ENCODE measurements around the gene PGK1. TPM values are rescaled to one million over a fixed set of nuclear protein-coding genes. Genes with fewer than 3 reads are reported as not detected.
"Not testable (repeated sequence)": the region's sequence is repeated elsewhere in the genome, so short reads cannot be mapped to it uniquely, and the experiment has no call there.

PGK1 gene
- total and polyA plus RNA-seq, 4 donors = 94.6 to 254 (median 196) TPM

DNA sequence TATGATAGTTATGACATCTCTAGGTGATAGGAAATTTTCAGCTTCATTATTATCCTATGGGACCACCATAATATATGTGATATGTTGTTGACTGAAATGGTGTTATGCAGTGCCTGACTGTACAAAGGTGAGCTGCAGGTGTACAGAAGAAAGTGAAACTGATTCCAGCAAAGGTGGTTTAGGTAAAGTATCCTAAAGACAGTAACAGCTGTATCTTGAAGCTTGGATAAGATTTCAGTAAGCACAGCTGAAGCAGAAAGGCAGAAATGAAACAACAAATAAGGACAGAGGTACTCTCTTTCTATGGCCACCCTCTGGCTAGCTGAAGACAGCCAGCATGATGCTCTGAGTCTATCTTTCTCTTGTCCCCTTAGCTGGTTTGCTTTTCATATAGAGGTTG, 30.0 kb upstream of the PGK1 start:
- Histone ChIP-seq H3K9me3 (ENCODE audit: control insufficient read depth, low read length) (no peaks in the 10 kb centered on the region), H3K27ac (ENCODE audit: low read depth in 1 of 2, low read length in 2 of 2) (no peak overlapping the region), H3K4me3 (ENCODE audit: low read length in 2 of 2) (no peak overlapping the region), H3K36me3 (ENCODE audit: control insufficient read depth in 1 of 2, insufficient read depth in 2 of 2, low read length in 1 of 2) (no peaks in the 10 kb centered on the region), H3K27me3 (ENCODE audit: control insufficient read depth in 1 of 2, insufficient read depth in 2 of 2, low read length in 1 of 2) (no peaks in the 10 kb centered on the region), H3K4me1 (ENCODE audit: control insufficient read depth in 1 of 2, insufficient read depth in 2 of 2, low read length in 2 of 2) (no peaks in the 10 kb centered on the region)
- DNase-seq = no peak
- ATAC-seq (ENCODE audit: low FRiP score) = no peak
- intact Hi-C loops (cut with DNase I) = no loop called here

DNA sequence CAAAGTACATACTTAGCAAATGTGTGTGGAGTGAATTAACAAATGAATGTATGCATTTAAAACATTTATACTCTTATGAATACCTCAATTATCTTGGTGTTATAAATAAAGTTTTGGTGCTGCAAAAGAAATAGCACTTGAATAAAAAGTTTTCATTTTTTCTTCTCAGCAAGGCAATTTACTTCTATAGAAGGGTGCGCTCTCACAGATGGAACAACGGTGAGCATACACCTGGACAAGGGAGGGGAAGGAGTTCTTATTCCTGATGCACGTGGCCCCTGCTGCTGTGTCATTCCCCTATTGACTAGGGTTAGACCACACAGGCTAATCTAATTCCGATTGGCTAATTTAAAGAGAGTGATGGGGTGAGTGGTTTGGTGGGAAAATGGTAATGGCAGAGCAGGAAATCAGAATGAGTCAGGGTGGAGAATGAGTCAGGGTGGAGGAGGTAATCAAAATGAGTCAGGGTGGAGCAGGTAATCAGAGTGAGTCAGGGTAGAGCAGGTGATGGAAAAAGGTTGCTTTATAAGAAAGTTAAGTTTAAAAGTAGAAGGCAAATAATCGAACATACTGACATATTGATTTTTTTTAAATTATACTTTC, 28.2 kb upstream of the PGK1 start:
- H3K27ac ChIP-seq (ENCODE audit: low read depth in 1 of 2, low read length in 2 of 2) = no peak overlapping the region
- H3K27me3 ChIP-seq (ENCODE audit: control insufficient read depth in 1 of 2, insufficient read depth in 2 of 2, low read length in 1 of 2) = no peaks in the 10 kb centered on the region
- no peak overlapping the region for H3K4me3 ChIP-seq (ENCODE audit: low read length in 2 of 2)
- no peak for DNase-seq
- 83 to 93% methylated on average over 5 of the region's 5 CpGs for WGBS, 2 donors
- no peaks in the 10 kb centered on the region for H3K4me1 ChIP-seq (ENCODE audit: control insufficient read depth in 1 of 2, insufficient read depth in 2 of 2, low read length in 2 of 2)
- intact Hi-C loops (cut with DNase I) = no loop called here
- no peaks in the 10 kb centered on the region for H3K9me3 ChIP-seq (ENCODE audit: control insufficient read depth, low read length)
- ATAC-seq (ENCODE audit: low FRiP score) = no peak
- no peaks in the 10 kb centered on the region for H3K36me3 ChIP-seq (ENCODE audit: control insufficient read depth in 1 of 2, insufficient read depth in 2 of 2, low read length in 1 of 2)

DNA sequence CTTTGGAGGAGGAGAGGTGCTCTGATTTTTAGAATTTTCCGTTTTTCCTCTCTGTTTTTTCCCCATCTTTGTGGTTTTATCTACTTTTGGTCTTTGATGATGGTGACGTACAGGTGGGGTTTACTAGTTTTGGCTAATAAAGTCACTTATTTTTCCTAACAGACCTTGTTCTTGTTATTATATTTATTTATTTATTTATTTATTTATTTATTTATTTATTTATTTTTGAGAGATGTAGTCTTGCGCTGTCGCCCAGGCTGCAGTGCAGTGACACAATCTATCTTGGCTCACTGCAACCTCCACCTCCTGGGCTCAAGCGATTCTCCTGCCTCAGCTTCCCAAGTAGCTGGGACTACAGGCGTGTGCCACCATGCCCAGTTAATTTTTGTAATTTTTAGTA, 22.6 kb upstream of the PGK1 start:
- H3K9me3 ChIP-seq (ENCODE audit: control insufficient read depth, low read length); H3K27me3 ChIP-seq (ENCODE audit: control insufficient read depth in 1 of 2, insufficient read depth in 2 of 2, low read length in 1 of 2); H3K27ac ChIP-seq (ENCODE audit: low read depth in 1 of 2, low read length in 2 of 2); DNase-seq; ATAC-seq (ENCODE audit: low FRiP score); intact Hi-C loops (cut with DNase I); H3K4me3 ChIP-seq (ENCODE audit: low read length in 2 of 2); H3K4me1 ChIP-seq (ENCODE audit: control insufficient read depth in 1 of 2, insufficient read depth in 2 of 2, low read length in 2 of 2); H3K36me3 ChIP-seq (ENCODE audit: control insufficient read depth in 1 of 2, insufficient read depth in 2 of 2, low read length in 1 of 2): not testable (repeated sequence)
- 86 to 94% methylated on average over 6 of the region's 6 CpGs for WGBS, 2 donors

DNA sequence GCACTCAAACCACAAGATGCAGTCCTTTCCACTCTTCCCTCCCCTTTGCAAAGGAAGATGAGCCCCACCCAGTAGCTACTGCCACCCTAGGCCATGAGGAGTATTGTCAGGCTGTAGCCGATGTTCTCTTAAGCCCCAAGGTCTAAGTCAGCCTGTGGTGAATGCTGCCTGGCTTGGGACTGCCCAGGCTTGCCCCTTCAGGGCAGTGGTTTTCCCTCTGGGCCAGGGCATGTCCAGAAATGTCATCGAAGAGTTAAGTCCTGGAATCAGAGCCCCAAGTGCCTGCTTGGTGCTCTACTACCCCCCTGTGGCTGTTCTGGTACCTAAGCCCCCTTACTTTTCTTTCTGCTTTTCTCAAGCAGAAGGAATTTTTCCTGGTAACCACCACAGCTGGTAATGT, 11.8 kb upstream of the PGK1 start:
- Histone ChIP-seq H3K36me3 (ENCODE audit: control insufficient read depth in 1 of 2, insufficient read depth in 2 of 2, low read length in 1 of 2) (no peaks in the 10 kb centered on the region), H3K27ac (ENCODE audit: low read depth in 1 of 2, low read length in 2 of 2) (no peak overlapping the region), H3K4me1 (ENCODE audit: control insufficient read depth in 1 of 2, insufficient read depth in 2 of 2, low read length in 2 of 2) (no peaks in the 10 kb centered on the region), H3K27me3 (ENCODE audit: control insufficient read depth in 1 of 2, insufficient read depth in 2 of 2, low read length in 1 of 2) (no peaks in the 10 kb centered on the region), H3K9me3 (ENCODE audit: control insufficient read depth, low read length) (no peaks in the 10 kb centered on the region), H3K4me3 (ENCODE audit: low read length in 2 of 2) (no peak overlapping the region)
- intact Hi-C loops (cut with DNase I) = no loop called here
- ATAC-seq (ENCODE audit: low FRiP score) (no peak), DNase-seq (no peak)
- WGBS, 2 donors = 32 to 41% methylated on average over 2 of the region's 2 CpGs

DNA sequence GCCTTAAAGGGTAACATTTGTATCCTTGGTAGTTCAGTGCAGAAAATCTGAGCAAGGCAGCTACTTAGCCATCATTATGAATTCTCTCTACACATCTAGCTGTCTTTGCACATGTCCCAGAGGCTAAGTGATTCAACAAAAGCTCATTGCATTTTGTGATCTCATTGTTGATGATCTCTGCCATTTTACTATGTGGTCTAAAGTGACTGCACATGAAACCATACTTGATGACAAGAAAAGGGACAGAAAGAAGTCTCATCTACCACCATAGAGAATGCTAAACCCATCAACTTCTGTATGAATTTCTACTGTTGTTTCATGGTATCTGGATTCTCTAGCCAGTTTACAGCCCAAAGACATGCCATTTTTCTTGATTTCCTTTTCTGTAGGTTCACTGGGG, 5.9 kb upstream of the PGK1 start:
- no peak overlapping the region for H3K27ac ChIP-seq (ENCODE audit: low read depth in 1 of 2, low read length in 2 of 2)
- H3K36me3 ChIP-seq (ENCODE audit: control insufficient read depth in 1 of 2, insufficient read depth in 2 of 2, low read length in 1 of 2) = no peaks in the 10 kb centered on the region
- DNase-seq (no peak), ATAC-seq (ENCODE audit: low FRiP score) (no peak)
- H3K4me3 ChIP-seq (ENCODE audit: low read length in 2 of 2) = no peak overlapping the region
- no peaks in the 10 kb centered on the region for H3K27me3 ChIP-seq (ENCODE audit: control insufficient read depth in 1 of 2, insufficient read depth in 2 of 2, low read length in 1 of 2)
- H3K4me1 ChIP-seq (ENCODE audit: control insufficient read depth in 1 of 2, insufficient read depth in 2 of 2, low read length in 2 of 2) = no peaks in the 10 kb centered on the region
- no peaks in the 10 kb centered on the region for H3K9me3 ChIP-seq (ENCODE audit: control insufficient read depth, low read length)
- intact Hi-C loops (cut with DNase I) = no loop called here

DNA sequence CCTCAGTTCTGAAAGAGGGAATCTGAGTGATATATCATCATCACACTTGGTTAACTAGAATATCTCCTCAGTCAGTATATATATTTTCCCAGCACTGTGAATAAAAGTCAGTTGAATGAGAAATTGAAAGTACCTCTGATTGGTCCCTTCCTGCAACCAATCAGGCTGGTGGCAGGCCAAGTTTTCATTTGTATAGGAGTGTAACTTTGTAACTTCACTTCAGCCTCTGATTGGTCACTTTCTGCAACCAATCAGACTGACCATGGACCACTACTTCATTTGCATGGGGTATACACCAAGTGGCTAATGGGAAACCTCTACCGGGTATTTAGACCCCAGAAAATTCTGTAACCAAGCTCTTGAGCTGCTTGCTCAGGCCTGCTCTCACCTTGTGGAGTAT, 2.0 kb upstream of the PGK1 start:
- 77 to 89% methylated on average over 1 of the region's 1 CpG for WGBS, 2 donors
- Histone ChIP-seq H3K27me3 (ENCODE audit: control insufficient read depth in 1 of 2, insufficient read depth in 2 of 2, low read length in 1 of 2) (no peaks in the 10 kb centered on the region), H3K27ac (ENCODE audit: low read depth in 1 of 2, low read length in 2 of 2) (no peak overlapping the region), H3K4me1 (ENCODE audit: control insufficient read depth in 1 of 2, insufficient read depth in 2 of 2, low read length in 2 of 2) (no peaks in the 10 kb centered on the region), H3K36me3 (ENCODE audit: control insufficient read depth in 1 of 2, insufficient read depth in 2 of 2, low read length in 1 of 2) (no peaks in the 10 kb centered on the region), H3K9me3 (ENCODE audit: control insufficient read depth, low read length) (no peaks in the 10 kb centered on the region), H3K4me3 (ENCODE audit: low read length in 2 of 2) (no peak overlapping the region)
- no peak for ATAC-seq (ENCODE audit: low FRiP score)
- intact Hi-C loops (cut with DNase I) = loop anchor here in 1 of 2 donors (10.0 kb wide), 1 partner anchor 187 kb away; the partner anchor contains the start of gene ATP7A
- DNase-seq = no peak

DNA sequence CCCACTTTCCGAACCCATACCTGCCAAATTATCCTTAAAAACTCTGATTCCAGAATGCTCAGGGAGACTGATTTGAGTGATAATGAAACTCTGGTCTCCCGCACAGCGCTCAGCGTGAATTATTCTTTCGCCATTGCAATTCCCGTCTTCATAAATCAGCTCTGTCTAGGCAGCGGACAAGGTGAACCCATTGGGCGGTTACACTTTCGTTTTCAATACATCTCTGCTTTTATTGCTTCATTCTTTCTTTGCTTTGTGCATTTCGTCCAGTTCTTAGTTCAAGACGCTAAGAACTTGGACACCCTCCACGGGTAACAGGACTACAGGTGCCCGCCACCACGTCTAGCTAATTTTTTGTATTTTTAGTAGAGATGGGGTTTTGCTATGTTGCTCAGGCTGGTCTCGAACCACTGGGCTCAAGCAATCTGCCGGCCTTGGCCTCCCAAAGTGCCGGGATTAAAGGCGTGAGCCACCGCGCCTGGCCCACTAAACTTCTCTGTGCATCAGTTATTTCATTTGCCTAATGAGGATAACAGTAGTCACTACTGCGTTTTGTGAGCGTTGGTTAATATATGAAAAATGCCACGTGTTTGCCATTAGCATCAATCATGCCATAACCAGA, 936 bp upstream of the PGK1 start:
- intact Hi-C loops (cut with DNase I) = loop anchor here in 1 of 2 donors (10.0 kb wide), 1 partner anchor 188 kb away; the partner anchor contains the start of gene ATP7A
- no peak for ATAC-seq (ENCODE audit: low FRiP score)
- H3K4me3 ChIP-seq (ENCODE audit: low read length in 2 of 2) = no peak overlapping the region

DNA sequence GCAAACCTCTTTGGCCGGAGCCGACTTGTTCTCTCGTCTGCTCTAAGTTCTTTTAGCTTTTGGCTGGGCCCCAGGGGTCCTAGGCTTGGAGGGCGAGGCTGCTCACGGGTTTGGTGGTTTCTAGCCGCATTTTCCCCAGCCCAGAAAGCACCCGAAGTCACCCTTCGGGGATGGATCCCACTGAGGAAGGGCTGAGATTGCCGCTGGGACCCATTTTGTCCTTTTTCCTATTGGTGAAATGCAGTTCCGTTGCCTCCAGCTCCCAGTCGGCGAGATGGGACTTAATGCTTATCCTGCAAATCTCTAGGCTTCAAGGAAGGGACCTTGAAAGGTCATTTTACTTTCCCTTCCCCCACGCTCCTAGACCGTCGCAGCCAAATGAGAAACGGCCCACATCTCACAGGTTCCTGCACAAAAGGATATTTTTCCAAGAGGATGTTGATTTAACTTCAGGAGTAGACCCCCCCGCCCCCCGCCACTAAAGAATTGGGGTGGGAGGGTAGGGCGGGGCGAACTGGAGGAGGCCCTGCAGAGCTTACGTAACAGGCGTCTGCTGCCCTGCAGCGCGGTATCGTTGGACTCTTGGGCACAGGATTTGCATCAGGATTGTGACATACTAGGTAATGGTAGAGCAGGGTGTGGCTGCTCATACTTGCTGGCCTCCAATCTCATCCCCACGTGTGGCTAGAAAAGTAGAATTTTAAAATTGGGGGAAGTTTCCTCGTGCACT, 564 bp downstream of the PGK1 start:
- H3K36me3 ChIP-seq (ENCODE audit: control insufficient read depth in 1 of 2, insufficient read depth in 2 of 2, low read length in 1 of 2) = no peaks in the 10 kb centered on the region

More for the DNA sequence above, 936 bp upstream of the PGK1 start:
- no peaks in the 10 kb centered on the region for H3K36me3 ChIP-seq (ENCODE audit: control insufficient read depth in 1 of 2, insufficient read depth in 2 of 2, low read length in 1 of 2)
- peak overlapping the region in 1 of 2 donors; percentile 45 for H3K27ac ChIP-seq (ENCODE audit: low read depth in 1 of 2, low read length in 2 of 2)
- no peak for DNase-seq
- 78 to 83% methylated on average over 23 of the region's 23 CpGs for WGBS, 2 donors
- no peaks in the 10 kb centered on the region for H3K27me3 ChIP-seq (ENCODE audit: control insufficient read depth in 1 of 2, insufficient read depth in 2 of 2, low read length in 1 of 2)
- no peaks in the 10 kb centered on the region for H3K9me3 ChIP-seq (ENCODE audit: control insufficient read depth, low read length)
- peaks cover 0 to 1% of the 10 kb centered on the region in 2 donors for H3K4me1 ChIP-seq (ENCODE audit: control insufficient read depth in 1 of 2, insufficient read depth in 2 of 2, low read length in 2 of 2)

More for the DNA sequence above, 564 bp downstream of the PGK1 start:
- H3K4me3 ChIP-seq (ENCODE audit: low read length in 2 of 2) = peak overlapping the region; percentile 48 to 93
- ATAC-seq (ENCODE audit: low FRiP score) (peak; percentile 76), DNase-seq (peak; percentile 67 to 77)
- intact Hi-C loops (cut with DNase I) = loop anchor here in 1 of 2 donors (10.0 kb wide), 1 partner anchor 190 kb away; the partner anchor contains the start of gene ATP7A
- H3K9me3 ChIP-seq (ENCODE audit: control insufficient read depth, low read length) = no peaks in the 10 kb centered on the region
- peak overlapping the region; percentile 77 to 98 for H3K27ac ChIP-seq (ENCODE audit: low read depth in 1 of 2, low read length in 2 of 2)
- no peaks in the 10 kb centered on the region for H3K27me3 ChIP-seq (ENCODE audit: control insufficient read depth in 1 of 2, insufficient read depth in 2 of 2, low read length in 1 of 2)
- H3K4me1 ChIP-seq (ENCODE audit: control insufficient read depth in 1 of 2, insufficient read depth in 2 of 2, low read length in 2 of 2) = peaks cover 0 to 1% of the 10 kb centered on the region in 2 donors
- 0 to 28% methylated on average over 27 of the region's 27 CpGs for WGBS, 2 donors
